WTC11 (cell line): ENCODE results near the gene CCNYL1.

Experiments
- ATF3 ChIP-seq: sonication (generic); formaldehyde crosslinking; conservative IDR thresholded peaks from 2 replicates; pipeline ENCODE4 v1.8.1; 2022; ENCODE audit warnings: mild to moderate bottlenecking, missing genetic modification reagents
- CTCF ChIP-seq: fragments of 200-600 bp; IDR thresholded peaks from 2 replicates; pipeline ENCODE4 v1.8.0; 2022; ENCODE audit warnings: antibody characterized with exemption
- E2F4 ChIP-seq: sonication (generic); formaldehyde crosslinking; IDR thresholded peaks from 2 replicates; pipeline ENCODE4 v1.8.1; 2022; ENCODE audit warnings: low read depth, mild to moderate bottlenecking, moderate library complexity, missing genetic modification reagents, borderline replicate concordance
- FOXK1 ChIP-seq: sonication (generic); formaldehyde crosslinking; IDR thresholded peaks from 2 replicates; pipeline ENCODE4 v1.8.0; 2022; ENCODE audit warnings: mild to moderate bottlenecking, moderate library complexity, missing genetic modification reagents
- MAX ChIP-seq: sonication (generic); formaldehyde crosslinking; IDR thresholded peaks from 2 replicates; pipeline ENCODE4 v1.8.0; 2022; ENCODE audit warnings: mild to moderate bottlenecking, missing genetic modification reagents
- NR3C1 ChIP-seq: sonication (generic); formaldehyde crosslinking; conservative IDR thresholded peaks from 2 replicates; pipeline ENCODE4 v1.8.1; 2023; ENCODE audit warnings: low read depth, mild to moderate bottlenecking, missing genetic modification reagents
- PRDM15 ChIP-seq: sonication (generic); formaldehyde crosslinking; IDR thresholded peaks from 2 replicates; pipeline ENCODE4 v1.8.0; 2022; ENCODE audit warnings: missing genetic modification reagents
- TCF7 ChIP-seq: sonication (generic); formaldehyde crosslinking; IDR thresholded peaks from 2 replicates; pipeline ENCODE4 v1.8.0; 2022; ENCODE audit warnings: mild to moderate bottlenecking, low read depth, missing genetic modification reagents, moderate library complexity
- USF2 ChIP-seq: sonication (generic); formaldehyde crosslinking; IDR thresholded peaks from 2 replicates; pipeline ENCODE4 v1.8.1; 2023; ENCODE audit warnings: mild to moderate bottlenecking, missing genetic modification reagents, moderate library complexity
- ZNF138 ChIP-seq: sonication (generic); formaldehyde crosslinking; conservative IDR thresholded peaks from 2 replicates; pipeline ENCODE4 v1.8.1; 2022; ENCODE audit warnings: mild to moderate bottlenecking, moderate library complexity, missing genetic modification reagents
- ZNF219 ChIP-seq: sonication (generic); formaldehyde crosslinking; IDR thresholded peaks from 2 replicates; pipeline ENCODE4 v1.8.0; 2023; ENCODE audit warnings: missing genetic modification reagents, mild to moderate bottlenecking, borderline replicate concordance

- TF ChIP-seq USF2 (CRISPR knock-in tag) (no peak), CTCF (no peak), ZNF138 (no peak), ZNF219 (CRISPR knock-in tag) (no peak), PRDM15 (CRISPR knock-in tag) (no peak), ATF3 (no peak), NR3C1 (CRISPR knock-in tag) (no peak), MAX (CRISPR knock-in tag) (no peak), TCF7 (CRISPR knock-in tag) (no peak), FOXK1 (CRISPR knock-in tag) (no peak), E2F4 (no peak)
These were observed 14.0 kb upstream of the CCNYL1 start for GRCh38 chr2:207697411-207697810.
